GM21717 (cell line): ENCODE results near the gene JHY.
A peak's percentile ranks its signal among the peaks of the same experiment; 100 is the strongest.
"Not testable (repeated sequence)": the region's sequence is repeated elsewhere in the genome, so short reads cannot be mapped to it uniquely, and the experiment has no call there.

Experiments used
- ATAC-seq: cut with Tn5 transposase; IDR thresholded peaks from one replicate; pipeline ENCODE4 v1.9.1; 2021; ENCODE audit warnings: mild to moderate bottlenecking, moderate library complexity; ENCODE audit not compliant: unreplicated experiment

Gene JHY

GRCh38 chr11:122882189-122882856 is at the start of gene JHY:
Gene JHY, plus strand, starts transcription at chr11:122882759. Its CDS starts 3,091 bp downstream, at chr11:122885850.
- no peak for ATAC-seq

DNA sequence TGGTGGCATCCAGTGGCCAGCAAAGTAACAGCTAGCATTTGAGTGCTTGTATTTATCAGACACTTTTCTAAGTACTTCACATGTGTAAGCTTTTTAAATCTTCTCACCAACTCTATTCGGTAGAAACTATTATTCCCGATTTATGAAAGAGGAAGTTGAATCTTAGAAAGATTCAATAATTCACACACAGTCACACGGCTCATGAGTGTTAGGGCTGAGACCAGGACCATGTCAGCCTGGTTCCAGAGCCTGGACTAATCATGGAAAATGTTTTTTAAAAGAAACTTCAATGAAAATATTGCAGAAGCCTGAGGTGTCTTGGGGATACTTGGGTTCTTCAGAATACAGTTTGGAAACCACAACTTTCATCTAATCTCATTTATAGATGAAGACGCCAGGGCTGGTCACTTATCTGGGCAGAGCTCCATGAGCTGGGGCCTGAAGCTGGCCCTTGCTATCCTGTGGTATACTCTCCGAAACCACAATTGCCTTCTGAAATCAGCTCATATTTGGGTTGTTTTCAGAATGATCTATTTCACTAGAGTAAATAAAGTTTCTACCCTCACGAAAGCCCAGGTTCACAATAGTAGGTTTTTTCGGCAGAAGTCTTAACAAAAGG is 48.6 kb upstream of the JHY start:
- ATAC-seq, result no peak

DNA sequence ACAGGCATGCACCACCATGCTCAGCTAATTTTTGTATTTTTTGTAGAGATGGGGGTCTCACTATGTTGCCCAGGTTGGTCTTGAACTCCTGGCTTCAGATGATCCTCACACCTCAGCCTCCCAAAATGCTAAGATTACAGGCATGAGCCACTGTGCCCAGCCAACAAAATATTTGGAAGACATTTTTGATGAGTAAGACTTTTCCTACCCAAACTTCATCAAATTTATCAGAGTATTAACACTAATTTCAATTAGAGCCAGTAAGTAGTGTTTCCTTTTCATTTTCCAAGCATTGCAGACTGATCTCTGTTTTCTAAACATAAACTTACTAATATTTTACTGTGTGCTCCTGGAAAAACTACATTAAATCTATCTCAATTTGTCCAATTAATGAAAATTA is 45.6 kb upstream of the JHY start:
- no peak for ATAC-seq

DNA sequence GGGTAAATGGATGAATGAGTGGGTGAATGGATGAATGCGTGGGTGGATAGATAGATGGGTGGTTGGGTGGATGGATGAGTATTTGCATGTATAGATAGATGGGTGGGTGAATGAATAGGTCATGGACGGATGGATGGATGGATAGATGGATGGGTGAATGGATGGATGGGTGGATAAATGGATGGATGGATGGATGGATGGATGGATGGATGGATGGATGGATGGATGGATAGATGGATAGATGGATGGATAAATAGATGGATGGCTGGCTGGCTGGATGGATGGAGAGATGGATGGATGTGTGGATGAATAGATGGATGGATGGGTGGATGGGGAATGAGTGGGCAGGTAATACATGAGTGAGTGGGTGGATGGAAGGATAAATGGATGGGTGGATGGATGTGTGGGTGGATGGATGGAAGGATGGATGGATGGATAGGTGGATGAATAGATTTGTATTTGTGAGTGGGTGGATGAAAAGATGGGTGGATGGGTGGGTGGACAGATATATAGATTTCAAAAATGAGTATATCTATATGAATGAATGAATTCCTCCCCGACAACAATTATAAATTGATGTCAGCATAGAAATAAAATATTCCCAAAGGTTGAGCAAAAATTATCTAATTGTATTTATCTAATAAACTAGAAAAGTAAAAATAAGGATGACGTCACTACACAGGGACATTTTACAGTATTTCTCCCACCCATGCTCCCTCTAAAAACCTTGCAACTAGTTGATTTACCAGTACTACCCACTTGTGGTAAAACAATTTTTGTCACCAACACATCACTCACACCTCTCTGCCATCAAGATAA is 44.8 kb upstream of the JHY start:
- no peak for ATAC-seq

GRCh38 chr11:122843281-122844141 is 39.0 kb upstream of the JHY start:
- peak; percentile 76 for ATAC-seq

DNA sequence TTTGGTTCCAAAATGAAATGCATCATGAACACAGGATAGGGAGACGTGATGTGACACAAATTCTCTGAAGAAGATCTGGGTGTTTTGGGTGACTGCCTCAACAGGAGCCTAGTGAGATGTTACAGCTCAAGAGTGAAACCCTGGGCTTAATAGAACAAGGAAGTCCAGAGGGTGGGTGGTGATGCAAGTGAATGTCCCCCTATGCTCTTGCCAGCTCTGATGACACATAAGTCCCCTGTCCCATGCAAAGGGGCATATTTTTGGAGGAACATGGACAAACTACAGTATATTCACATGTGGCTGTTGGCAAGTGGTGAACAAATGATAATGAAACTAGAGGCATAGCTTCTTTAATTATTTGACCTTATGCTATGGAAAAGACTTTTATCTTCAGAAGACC is 35.1 kb upstream of the JHY start:
- no peak for ATAC-seq

DNA sequence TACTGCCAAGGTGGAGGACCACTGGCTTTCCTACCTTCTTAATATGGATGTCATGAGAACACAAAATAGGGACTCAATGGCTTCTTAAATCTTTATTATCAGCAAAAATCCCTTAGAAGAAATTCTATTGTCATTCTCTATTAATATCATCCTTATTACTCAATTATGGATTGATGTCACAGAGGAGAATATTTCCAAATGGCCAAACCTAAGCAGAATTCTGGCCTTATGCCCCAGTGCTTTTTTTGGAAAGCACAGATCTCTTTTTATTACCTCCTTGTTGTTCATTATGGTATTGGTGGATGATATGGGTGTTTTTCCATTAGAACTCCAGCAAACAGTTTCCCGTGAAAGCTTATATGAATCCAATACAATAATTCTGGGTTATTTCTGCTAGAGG is 34.4 kb upstream of the JHY start:
- no peak for ATAC-seq

GRCh38 chr11:122850076-122850631 is 32.4 kb upstream of the JHY start:
- no peak for ATAC-seq

DNA sequence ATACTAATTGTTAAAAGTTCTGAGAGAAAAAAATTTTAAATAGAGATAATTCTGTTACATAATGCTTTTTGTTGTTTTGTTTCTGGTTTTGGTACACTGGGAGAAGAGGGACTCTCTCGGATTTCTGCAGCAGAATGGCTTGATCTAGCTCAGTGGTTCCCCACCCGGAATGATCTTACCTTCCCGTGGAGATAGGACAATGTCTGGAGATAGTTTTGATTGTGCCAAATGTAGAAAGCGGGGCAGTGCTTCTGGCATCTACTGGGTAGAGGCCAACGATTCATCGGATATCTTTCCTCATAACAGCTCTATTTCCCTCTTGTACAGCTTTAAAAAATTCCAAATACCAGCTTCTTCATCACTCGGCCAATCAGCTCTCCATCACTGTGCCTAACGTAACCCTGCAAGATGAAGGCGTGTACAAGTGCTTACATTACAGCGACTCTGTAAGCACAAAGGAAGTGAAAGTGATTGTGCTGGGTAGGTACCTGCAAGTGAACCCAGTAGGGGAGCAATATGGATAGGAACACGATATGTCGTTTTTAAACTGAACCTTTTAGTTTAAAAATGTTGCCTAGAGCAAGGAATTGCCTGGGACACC is 31.1 kb upstream of the JHY start:
- peak; percentile 63 for ATAC-seq

- no peak for ATAC-seq
Measured at GRCh38 chr11:122852074-122852795, 30.3 kb upstream of the JHY start.

- no peak for ATAC-seq
Measured at GRCh38 chr11:122852796-122853160, 29.8 kb upstream of the JHY start.

DNA sequence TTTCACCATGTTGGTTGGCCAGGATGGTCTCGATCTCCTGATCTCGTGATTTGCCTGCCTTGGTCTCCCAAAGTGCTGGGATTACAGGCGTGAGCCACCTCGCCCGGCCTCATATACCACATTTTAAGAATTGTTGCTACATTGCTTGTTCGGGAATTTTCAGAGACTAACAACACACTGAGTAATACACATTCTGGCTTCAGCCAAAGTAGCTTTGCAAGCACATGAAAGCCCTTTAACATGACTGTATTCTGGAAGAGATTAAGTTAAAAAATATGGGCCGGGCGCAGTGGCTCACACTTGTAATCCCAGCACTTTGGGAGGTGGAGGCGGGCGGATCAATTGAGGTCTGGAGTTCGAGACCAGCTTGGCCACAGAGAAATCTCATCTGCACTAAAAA is 29.3 kb upstream of the JHY start:
- ATAC-seq, result no peak

- no peak for ATAC-seq
Measured at GRCh38 chr11:122853971-122854446, 28.6 kb upstream of the JHY start.

- no peak for ATAC-seq
Measured at GRCh38 chr11:122861631-122862030, 20.9 kb upstream of the JHY start.

DNA sequence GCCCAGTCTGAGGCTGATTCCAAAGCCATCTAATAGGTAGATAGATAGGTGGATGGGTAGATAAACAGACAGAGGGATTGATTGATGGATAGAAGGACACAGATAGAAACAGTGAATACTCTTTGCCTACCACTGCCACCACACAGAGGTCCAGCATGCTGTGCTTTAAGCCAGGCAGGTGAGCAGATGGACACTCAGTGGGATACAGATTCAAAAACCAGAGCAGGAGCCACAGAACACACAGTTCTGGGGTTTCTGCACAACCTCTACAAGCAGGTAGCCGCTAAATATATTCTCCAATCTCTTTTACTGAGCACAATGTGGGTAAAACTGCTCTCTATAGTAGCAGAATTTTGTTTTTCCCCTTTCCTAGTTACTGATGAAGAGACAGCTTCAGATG is 20.5 kb upstream of the JHY start:
- ATAC-seq, result no peak

GRCh38 chr11:122863154-122863553 is 19.4 kb upstream of the JHY start:
- ATAC-seq, result not testable (repeated sequence)

DNA sequence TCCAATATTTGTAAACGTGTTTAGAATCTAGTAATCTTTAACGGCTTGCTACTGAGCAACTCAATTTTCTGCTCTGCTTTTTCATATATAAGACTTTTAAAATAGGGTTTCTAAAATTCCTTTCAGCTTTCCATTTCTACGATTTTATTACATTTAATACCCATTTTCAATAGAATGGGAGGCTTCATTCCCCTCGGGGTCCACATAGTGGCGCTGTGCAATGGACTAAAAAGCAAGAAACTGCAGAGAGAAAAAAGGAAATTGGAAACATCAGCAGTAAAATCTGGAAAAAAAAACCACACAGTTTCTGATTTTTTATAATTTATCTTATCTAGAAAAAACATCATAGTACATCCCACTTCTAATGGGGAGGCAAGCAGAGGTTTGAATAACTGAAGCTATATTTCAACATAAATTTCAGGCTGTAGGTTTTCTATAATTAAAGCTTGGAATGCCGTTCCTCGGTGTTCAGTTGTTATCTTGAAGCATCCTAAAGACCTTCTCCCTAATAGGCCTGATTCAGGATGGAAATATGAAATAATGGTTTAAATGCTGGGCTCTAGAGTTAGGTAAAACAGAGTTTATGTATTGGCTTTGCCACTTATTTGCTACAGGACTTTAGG is 18.7 kb upstream of the JHY start:
- ATAC-seq, result no peak

DNA sequence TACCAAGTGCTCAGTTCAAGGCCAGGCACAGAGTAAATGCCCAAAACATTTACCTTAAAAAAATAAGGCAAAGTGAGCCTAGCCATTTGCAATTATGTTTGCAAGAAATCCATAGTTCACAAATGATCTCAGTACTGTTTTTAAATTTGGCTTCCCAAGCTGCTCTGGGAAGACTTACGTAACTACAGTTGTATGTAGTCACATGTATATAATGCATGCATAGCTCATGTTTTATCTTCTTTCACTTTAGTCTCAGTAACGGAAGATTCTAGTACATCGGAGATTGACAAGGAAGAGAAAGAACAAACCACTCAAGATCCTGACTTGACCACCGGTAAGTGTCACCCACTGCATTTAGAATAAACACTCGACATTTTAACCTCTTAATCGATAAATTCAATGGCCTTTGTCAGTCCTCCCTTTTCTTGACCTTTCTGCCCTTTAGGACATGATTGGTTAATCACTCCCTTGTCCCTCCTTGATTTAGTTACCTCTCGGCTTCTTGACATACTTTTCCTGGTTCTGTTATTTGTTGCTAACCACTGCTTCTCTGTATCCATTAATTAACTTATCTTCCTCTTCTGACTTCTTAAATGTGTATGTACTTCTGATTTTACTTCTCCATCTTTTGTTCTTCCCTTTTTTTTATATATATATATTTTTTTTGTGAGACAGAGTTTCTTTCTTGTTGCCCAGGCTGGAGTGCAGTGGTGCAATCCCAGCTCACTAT is 18.0 kb upstream of the JHY start:
- no peak for ATAC-seq

GRCh38 chr11:122869622-122870021 is 12.9 kb upstream of the JHY start:
- no peak for ATAC-seq
